ENCODE data around the gene SLC9A7.
A peak's percentile ranks its signal among the peaks of the same experiment; 100 is the strongest.

SLC9A7 gene

GRCh38 chrX:46567388-46567787 lies 191.5 kb downstream of the SLC9A7 start:
- no peak for DNase-seq (ENCODE audit: low read depth)
- H3K4me3 ChIP-seq (ENCODE audit: low read depth, low read length) = no peak overlapping the region
- TF ChIP-seq CTCF (IDR thresholded peaks at IDR 0.05; ENCODE audit: insufficient read depth, low read depth, low read length, missing control alignments) = no peak

DNA sequence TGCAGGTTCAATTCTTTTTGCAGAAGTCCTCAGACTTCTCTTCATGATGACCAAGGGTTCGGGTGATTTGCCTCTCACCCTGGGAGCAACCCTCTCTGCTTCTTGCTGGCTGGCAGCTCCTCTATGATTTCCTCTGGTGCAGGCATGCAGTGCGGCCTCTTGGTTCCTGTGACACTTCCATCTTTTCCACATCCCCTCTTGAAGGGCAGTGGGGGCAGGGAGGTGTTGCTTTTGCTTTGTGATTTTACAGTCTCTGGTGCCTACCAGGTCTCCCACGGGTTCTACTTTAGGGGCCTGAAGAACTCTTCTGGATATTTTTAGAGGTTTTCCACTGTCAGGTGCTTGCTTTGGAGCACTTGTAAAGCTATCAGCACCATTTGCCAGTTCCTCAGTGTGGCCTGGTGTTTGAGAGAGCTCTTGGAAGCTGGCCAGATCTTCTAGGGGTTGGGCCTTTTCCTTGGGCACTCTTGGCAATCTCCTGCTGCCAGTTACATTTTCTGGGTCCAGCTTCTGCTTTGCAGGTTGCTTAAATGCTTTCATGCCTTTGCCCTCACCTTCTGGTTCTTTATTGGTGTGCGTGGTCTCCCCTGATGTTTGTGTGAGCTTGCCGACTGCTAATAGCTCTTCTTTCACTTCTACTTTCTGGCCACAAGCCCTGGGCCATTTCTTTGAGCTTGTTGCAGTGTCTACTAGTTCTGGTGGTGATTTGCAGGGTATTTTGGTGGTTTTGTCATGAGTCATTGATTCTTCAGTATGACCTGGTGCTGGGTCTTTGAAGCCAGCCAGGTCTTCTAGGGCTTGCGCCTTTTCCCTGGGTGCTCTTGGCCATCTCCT lies 196.9 kb downstream of the SLC9A7 start:
- H3K4me3 ChIP-seq (ENCODE audit: low read depth, low read length) = peak overlapping the region; percentile 20
- no peak for TF ChIP-seq CTCF (IDR thresholded peaks at IDR 0.05; ENCODE audit: insufficient read depth, low read depth, low read length, missing control alignments)
- DNase-seq (ENCODE audit: low read depth) = peak; percentile 92

GRCh38 chrX:46559062-46559461 lies 199.9 kb downstream of the SLC9A7 start:
- DNase-seq (ENCODE audit: low read depth) = no peak
- H3K4me3 ChIP-seq (ENCODE audit: low read depth, low read length) = no peak overlapping the region
- no peak for TF ChIP-seq CTCF (IDR thresholded peaks at IDR 0.05; ENCODE audit: insufficient read depth, low read depth, low read length, missing control alignments)

- peak; percentile 5 for DNase-seq (ENCODE audit: low read depth)
- H3K4me3 ChIP-seq (ENCODE audit: low read depth, low read length) = no peak overlapping the region
- TF ChIP-seq CTCF (IDR thresholded peaks at IDR 0.05; ENCODE audit: insufficient read depth, low read depth, low read length, missing control alignments) = no peak
These were observed 204.0 kb downstream of the SLC9A7 start for GRCh38 chrX:46554942-46555341.

GRCh38 chrX:46553935-46554334 lies 205.0 kb downstream of the SLC9A7 start:
- no peak for DNase-seq (ENCODE audit: low read depth)
- TF ChIP-seq CTCF (IDR thresholded peaks at IDR 0.05; ENCODE audit: insufficient read depth, low read depth, low read length, missing control alignments) = no peak
- no peak overlapping the region for H3K4me3 ChIP-seq (ENCODE audit: low read depth, low read length)

DNA sequence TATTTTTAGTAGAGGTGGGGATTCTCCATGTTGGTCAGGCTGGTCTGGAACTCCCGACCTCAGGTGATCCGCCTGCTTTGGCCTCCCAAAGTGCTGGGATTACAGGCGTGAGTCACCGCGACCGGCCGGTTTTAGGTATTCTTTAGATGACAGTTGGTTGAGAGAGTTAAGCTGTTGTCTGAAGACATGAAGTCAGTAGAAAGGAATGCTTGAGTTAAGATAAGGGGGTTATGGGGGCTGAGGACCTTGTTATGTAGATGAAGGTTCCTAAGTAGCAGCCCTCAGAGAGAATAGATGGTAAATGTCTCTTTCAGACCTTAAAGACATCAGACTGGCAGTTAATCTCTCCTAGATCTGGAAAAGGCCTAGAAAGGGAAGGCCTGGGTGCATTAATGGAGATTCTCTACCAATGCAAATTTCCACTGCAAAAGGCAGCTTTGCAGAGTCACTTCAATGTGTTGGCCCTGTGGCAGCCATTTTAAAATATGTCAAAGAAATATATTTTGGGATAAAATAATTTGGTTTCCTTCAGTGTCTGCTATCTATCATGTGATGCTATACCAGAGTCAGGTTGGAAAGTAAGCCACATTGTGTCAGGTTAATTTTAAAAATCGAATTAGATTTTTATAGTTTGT lies 207.3 kb downstream of the SLC9A7 start:
- H3K4me3 ChIP-seq (ENCODE audit: low read depth, low read length) = no peak overlapping the region
- TF ChIP-seq CTCF (IDR thresholded peaks at IDR 0.05; ENCODE audit: insufficient read depth, low read depth, low read length, missing control alignments) = no peak
- DNase-seq (ENCODE audit: low read depth) = no peak
